ENCODE measurements around the gene PDLIM7.

PDLIM7 gene

DNA sequence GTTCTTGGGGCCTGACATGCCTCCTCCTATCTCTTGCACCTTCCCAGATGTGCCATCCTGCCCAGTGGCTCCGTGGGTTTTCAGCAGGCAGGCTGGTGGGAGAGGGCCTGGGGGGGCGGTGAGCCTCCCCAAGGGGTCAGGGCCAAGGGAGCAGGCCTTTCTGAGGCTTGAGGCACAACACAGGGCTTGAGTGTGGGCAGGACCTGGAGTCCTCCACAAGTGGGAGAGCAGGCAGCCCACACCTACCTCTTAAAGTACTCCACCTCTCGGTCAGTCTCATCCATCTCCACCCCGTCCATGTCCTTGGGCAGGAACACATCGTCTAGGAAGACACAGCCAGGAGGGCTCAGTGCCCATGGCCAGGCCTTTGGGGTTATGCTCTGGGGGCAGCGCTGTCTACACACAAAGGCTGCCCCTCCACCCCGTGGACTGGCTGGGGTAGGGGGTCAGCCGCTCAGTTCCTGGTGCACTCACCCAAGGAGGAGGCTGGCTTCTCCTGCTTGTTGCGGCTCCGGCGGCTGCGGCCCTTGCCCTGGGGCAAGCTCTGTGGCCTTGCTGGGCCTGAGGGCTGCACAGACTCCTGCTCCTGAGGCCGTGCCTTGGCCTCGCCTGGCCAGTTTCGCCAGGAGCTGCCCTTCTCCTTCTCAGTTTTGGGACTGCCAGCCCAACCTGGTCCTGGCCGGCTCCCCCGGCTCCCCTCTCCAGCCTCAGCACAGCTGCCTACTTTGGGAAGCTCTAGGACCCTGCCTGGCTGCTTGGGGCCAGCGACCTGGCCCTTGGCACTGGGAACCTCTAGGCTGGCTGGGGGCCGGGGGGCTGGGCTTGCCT is 26.5 kb upstream of the PDLIM7 start:
- no peak for DNase-seq

DNA sequence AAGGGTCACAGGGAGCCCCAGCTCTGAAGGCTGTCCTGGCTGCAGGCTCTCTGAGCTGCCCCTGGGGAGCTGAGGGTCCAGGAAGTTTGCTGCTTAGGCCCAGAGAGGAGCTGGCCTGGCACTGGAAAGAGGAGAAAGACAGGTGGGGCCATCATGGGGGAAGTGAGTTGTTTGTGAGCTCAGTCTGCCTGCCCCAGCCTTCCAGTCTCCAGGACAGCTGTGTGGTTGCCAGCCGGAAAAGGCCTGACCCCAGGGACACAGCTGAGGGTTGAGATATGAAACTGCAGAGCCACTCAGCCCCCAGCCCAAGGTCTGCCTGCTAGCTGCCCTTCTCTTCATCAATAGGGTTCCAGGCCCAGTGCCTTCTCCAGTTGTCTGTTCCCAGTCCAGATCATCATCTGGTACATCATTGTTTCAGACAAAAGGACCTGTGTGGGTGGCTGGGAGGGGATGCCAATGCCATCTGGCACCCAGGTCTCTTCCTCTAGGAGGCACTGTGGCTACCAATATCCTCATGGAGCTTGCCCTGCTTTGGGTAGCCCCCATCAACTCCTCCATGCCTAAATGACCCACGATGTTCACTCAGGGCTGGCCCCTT is 23.6 kb upstream of the PDLIM7 start:
- no peak for DNase-seq

DNA sequence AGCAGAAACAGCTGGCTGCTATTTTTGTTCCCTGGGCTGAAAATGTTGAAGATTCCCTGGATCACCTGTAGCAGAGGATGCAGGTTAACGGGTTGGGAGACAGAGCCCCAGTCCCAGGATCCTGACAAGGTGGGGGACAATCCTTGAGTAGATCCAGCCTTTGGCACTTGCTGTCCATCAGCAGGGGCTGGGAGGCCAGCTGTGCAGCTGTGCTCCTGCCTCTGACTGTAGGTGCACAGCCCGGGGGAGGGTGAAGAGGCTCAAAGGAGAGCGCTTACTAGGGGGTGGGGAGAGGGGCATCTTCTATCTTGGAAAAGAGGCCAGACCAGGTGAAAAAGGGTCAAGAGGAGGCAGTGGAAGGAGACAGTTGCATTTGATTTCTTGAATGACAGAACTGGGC is 22.9 kb upstream of the PDLIM7 start:
- no peak for DNase-seq

DNA sequence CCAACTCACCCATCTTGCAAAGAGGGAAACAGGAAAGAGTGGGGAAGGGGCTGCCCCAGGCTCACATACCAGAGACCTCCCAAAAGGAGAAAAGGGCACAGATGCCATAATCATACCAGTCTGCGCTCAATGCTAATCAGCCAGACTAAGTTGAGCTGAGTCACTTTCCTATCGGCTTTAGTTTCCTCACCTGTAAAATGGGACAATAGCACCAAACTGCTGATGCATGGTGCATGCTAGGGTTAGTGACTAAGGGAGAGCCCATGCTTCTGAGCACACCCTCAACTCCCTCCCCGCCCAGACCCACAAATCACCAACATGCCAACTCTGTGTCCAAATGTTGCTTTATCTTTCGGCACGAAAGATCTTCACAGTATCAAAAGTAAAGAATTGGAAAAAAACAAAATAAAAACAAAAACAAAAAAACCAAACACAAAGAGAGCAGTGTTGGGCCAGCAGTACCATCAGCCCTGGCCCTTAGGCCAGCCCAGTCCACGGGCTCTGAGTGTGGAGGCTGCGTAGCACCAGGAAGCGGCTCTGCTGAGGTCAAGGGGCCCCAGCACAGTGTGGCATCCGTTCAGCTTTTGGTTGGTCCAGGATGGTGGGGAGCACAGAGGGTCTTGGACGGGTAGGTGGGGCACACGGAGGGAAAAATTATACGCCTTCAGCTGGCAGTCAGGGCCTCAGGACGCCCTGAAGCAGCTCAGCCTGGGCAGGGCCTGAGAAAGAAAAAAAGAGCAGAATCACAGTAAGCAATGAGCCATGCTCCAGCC is 22.2 kb upstream of the PDLIM7 start:
- DNase-seq = no peak

DNA sequence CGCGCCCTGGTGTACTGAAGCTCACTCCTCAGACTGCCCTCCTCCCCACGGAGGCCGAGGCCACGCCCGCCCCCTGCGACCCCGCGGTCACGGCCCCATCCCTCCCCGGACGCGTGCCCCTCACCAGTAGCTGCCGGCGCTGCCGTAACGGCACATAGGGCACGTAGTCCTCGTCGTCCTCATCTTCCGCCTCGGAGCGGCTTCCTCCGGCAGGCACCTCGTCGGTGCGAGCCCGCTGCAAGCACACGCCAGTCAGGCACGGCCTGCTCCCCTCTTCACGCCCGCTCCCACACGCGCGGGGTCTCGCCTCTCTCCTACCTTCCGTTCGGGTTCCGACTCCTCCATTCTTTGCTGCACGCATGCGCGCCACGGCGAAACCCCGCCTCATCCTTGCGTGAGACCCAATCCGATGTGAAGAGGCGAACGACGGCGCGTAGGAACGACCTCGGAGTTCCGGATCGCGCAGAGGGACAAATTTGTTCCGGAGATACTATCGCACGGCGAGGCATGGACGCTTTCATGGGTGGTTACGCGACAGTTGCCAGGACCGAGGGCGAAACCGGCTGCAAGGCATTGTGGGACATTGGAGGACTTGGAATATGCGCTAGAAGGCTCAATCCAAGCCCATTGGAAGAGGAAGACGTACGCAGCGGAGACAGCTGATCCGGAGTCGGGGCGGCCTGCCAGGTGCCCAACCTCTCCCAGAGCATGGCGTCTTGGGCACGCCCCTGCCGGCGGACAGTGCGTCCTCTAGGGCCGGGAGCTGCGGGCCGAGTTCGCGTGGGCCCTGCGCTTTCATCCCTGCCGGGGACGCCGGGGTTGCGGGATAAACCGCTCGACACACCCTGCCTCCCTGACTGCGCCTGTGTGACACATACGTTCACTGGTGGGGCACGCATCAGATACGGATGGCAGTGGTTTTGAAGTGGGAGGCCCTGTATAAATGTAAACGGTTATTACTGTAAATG is 19.5 kb upstream of the PDLIM7 start, which contains the start of gene DDX41:
DDX41 (minus strand) TSS at position 361 of the 968 bp plus-strand sequence; CDS start at position 345, 16 bp downstream.
- peak; percentile 98 for DNase-seq

DNA sequence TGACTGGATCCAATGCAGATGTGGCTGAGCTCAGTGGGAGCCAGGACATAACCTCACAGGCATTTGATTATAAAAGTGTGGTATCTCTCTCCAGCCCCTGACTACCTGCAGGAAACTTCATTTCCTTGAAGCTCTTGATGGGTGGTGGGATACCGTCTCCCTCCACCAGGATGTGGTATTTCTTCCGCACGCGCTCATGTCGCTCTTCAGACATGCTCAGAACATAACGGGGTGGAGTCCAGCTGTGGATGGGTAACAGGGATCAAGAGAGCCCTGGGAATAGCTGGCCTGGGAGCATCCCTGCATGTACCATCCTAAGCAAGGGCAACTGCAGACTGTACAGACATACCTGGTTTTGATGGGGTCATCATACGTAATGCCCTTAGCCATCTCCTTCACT is 18.2 kb upstream of the PDLIM7 start:
- no peak for DNase-seq

DNA sequence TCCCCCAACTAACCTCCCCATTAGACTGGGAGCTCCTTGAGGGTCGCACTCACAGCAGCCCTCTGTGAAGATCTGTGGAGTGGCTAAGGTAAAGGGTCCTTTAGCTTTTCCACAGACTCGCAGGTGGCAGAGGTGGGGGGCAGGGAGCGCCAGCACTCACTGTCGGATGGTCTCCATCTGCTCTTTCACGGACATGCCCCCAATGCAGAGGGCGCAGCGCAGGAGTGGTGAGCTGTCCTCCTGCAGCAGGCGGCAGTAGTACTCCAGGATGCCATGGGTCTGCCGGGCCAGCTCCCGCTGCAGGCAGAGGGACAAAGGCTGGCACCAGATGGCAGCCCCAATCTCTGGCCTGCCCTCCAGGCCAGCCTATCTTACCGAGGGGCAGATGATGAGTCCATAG is 17.1 kb upstream of the PDLIM7 start:
- DNase-seq = no peak

DNA sequence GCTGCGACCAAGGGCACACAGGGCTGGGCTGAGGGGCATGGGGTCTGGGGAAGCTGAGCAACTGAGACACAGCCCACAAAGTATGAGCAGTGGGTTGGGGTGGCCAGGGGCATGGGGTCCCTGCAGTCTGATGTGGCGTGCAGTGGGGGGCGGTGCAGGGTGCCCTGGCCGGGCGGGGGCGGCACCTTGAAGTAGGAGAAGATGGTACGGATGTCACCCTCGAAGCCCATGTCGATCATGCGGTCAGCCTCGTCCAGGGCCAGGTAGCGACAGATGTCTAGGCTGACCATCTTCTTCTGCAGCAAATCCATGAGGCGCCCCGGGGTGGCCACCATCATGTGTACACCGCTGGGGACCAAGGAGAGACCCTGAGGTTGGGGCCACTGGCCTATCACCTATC is 16.1 kb upstream of the PDLIM7 start:
- no peak for DNase-seq

DNA sequence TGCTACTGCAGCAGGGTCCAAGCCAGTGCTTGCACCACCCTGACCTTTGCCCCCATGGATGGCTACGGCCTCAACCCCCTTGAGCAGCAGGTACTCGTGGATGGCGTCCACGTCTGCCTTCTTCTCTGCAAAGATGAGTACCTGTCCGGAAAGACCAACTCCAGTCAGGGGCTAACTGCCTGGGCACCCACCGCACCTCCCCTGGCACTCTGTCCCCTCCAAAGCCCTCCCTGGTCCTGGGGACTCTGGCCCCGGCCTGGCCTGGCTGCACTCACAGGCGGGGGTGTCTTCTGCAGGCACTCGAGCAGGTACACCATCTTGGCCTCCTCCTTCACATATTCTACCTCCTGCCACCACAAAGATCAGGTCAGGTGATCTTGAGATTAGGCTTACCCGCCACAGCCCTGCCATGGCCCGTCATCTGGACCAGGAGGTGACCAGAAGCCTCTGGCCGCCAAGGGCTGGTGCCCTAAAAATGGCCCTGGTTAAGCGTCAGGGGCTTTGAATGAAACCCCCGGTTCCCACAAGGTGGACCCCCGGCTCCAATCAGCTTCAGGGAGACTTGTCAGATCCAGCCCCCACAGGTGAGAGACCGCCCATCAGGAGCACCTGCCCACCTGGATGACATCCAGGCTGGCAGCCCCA is 15.5 kb upstream of the PDLIM7 start:
- no peak for DNase-seq

DNA sequence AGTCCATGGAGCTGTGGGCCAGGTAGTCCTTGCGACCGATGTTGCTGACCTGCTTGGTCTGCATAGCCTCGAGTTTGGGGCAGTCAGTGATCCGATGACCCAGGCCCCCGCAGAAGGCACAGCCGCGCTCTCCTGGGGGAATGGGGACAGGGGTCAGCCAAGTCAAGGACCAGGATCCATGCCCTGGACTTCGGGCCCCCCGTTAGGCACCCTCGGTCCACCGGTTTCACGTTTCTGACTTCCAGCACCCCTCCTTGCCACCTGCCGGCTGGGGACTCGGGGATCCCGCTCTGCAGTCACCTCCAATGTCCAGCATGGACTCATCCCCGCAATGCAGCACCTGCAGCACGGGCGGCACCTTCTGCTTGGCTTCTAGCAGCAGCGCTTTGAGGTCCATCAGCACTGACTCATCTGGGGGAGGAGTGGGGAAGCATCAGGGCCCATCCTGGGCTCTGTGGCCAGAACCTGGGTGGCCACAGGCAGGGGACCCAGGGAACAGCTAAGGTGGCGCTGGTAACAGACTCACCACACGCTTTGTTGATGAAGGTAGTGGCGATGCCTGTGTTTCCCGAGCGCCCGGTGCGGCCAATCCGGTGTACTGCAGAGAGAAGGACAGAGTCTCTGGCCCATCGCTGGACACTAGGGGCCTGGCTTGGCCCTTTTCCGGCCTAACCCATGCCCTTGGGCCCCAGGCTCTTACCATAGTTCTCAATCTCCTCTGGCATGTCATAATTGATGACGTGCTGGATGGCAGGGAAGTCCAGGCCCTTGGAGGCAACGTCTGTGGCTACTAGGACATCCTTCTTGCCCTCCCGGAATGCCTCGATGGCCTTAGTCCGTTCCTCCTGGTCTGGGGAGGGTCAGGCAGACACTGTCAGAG is 14.6 kb upstream of the PDLIM7 start:
- no peak for DNase-seq

DNA sequence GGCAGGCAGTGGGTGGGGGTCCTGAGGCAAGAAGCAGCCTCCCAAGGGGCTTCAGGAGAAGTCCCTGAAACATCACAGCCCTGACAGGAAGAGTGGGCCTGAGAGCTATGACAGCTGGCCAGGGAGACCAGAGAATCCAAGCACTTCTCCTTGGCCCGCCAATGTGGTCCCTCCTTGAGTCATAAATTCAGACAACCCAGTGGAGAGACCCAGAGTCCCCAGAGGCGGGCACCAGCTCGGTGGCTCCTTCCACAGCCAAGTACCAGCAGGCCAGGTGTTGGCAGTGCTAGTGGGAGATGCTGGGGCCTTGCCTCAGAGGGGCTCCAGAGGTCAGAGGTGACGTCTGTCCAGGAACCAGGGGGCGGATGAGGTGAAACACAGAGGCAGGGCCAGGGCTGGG is 13.8 kb upstream of the PDLIM7 start:
- no peak for DNase-seq

DNA sequence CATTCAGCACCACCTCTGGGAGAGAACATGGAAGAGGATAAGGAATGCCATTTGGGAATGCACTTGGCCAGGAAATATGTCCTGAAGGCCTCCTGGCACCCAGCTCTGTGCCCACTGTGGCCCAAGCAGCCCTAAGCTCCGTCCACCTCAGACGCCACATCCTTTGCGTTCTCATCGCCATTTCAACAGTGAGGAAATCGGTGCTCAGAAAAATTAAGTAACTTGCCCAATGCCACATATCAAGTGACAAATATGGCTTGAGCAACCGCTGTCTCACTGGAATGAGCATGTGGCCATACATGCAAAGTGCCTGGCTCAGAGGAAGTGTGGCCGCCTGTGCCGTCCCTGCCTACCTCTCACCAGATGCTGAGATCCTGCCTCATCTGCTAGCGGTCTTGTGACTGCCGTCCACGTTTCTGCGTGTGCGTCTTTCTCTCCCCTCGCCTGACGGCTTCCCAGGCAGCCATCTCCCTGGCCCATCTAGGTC is 13.2 kb upstream of the PDLIM7 start:
- DNase-seq = no peak

DNA sequence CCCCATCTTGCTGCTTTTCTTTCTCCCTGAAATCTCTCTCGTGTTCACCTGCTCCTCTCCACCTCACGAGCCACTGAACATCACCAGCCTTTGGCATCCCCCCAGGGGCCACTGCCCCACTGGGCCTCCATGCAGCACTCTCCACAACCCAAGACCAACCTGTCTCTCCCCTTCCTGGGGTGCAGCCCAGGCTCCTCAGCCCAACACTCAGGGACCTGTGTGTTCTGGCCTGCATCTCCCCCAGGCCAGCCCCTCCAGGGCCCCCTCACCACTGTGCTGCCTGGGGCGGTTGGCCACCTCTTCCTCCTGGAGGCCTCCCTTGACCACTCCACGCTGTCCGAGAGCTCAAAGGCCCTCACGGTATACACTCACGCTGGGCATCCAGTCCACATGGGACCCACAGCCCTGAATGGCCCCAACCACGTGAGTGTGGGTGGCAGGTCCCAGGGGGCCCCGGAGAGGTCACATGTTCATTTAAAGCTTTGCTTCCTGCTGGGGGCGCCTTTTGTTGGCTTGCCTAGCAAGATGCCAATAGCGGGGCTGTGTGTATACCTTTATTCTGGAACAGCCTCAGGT is 12.7 kb upstream of the PDLIM7 start:
- no peak for DNase-seq

DNA sequence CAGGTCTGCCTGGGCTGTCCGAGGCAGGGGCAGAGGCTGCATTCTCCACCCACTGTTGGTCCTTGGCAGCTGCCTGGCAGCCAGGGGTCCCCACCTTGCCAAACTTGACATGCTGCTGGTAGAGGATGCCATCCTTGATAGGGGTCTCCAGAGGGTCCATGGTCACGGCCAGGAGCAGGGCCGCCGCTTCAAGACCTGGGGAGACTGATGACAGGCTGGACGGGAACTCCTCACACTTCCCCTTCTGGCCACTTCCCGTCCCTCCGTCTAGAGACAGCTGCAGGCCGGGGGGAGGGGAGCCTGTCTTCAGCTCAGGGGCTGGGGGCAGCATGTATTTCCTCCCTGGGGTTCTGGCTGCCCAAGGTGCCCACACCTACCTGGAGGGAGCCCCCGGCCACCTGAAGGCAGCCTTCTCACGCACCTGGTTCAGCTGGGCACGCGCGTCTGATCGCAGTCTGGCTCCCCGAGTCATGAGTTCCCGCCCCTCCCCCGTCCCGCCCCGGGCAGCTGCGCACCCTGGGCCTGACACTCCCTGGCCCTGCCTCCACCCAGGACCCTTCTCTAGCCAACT is 12.1 kb upstream of the PDLIM7 start, which contains the start of gene DOK3:
DOK3 (minus strand) TSS at position 446 of the 571 bp plus-strand sequence; CDS start at position 160, 286 bp downstream.
- no peak for DNase-seq

DNA sequence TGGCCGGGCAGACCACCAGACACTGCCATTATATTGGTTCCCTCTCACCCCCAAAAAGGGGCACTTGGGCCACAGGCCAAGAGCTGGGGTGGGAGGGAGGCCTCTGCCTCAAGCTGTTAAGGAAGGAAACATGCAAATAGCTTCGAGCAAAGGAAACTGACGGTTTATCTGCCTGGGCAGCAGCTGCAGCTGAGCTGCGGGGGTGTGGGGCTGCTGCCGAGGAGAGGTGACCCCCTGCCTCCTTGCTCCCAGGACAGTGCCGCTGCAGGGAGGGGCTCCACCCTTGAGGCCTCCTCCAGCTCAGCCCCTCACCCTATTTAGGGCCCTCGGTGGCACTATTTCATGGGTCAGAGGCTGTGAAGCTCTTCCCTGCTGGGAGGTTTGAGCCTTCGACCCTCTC is 11.4 kb upstream of the PDLIM7 start:
- DNase-seq = no peak

DNA sequence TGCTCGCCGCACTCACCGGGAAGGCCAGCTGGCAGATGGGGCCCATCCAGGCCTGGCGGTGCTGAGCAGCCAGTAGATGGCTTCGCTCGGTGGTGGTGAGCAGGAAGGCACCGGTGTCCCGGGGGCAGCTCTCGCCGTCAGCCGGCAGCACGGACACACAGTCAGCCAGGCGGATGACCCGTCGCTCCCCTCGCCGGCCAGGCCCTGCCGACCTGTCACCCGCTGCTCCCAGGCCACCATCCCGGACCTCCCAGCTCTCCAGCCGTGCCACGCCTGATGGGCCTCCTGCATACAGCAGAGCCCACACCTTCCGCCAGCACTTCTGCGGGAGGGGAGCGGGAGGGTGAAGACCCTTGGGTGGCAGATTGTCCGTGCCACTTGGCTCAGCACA is 10.8 kb upstream of the PDLIM7 start:
- DNase-seq = no peak

DNA sequence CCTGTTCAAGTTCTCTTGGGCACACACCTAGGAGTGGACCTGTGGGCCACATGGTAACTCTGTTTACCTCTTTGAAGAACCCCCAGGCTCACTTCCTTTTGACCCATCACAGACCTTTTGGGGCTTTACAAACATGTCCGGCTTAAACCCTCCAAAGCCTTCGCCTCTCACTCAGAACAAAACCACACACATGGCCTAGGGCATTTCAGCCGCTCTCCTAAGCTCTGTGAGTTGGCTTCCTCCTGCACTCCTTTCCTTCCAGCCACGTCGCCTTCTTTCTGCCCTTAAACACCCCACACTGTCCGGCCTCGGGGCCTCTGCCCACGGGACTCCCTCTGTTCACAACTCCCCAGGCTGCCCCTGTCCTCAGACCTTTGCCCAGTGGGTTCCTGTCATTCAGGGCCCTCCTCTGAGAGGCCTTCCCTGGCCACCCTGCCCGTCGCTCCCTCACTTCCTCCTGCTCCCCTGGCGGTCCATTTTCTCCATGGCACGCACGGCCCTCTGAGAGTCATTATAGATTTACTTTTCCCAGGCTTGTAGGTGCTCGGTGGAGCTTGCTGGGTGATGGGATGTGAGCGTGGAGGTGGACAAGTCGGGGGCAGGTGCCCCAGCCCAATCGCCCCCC is 10.3 kb upstream of the PDLIM7 start:
- DNase-seq = no peak

DNA sequence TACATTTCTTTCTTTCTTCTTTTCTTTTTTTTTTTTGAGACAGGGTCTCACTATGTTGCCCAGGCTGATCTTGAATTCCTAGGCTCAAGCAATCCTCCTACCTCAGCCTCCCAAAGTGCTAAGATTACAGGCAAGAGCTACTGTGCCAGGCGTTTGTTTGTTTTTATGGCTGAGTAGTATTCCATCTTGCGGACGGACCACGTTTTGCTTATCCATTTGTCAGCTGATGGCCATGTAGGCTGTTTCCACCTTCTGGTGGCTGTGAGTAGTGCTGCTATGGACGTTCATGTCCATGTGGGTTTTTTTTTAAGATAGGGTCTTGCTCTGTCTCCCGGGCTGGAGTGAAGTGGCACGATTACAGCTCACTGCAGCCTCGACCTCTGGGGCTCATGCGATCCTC is 9.8 kb upstream of the PDLIM7 start:
- no peak for DNase-seq

DNA sequence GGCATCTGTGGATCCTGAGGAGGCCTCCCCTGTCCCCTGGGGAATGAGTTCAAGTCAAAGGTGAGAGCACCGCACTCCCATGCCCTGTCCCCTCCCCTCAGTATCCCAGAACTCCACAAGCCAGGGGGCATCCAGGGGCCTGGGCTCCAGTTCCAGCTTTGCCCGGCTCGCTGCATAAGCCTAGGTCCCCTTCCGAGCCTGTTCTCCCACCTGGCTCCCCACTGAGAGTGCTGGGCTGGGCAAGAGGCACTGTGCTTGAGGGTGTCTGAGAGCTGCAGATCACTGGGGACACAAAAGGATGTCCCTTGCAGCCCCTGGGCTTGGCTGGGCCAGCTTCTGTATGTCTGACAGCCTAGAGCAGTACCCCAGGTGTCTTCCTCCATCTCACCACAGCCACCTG is 7.7 kb upstream of the PDLIM7 start:
- DNase-seq = no peak

All from activated effector memory CD4-positive, alpha-beta T cell treated with anti-CD3 and anti-CD28 coated beads, Interleukin-2, amount 50 U/mL, for 16 hours (primary cell).